HepG2 (cell line): ENCODE data around the gene IL27RA. TPM values are rescaled to one million over a fixed set of nuclear protein-coding genes. Genes with fewer than 3 reads are reported as not detected.

Source experiments
- AGO1 ChIP-seq: fragments of 200-400 bp; formaldehyde crosslinking; IDR thresholded peaks from 2 replicates; pipeline ENCODE4 v1.6.1; 2017; ENCODE audit warnings: mild to moderate bottlenecking, low read depth, low read length, moderate library complexity; ENCODE audit not compliant: poor library complexity, severe bottlenecking
- CREM ChIP-seq, 2 experiments: sonication (generic) in 1 of 2; formaldehyde crosslinking in 1 of 2; IDR thresholded peaks; 2 replicates each; pipeline versions ENCODE4 v1.4.0 to v1.6.1; 2016 to 2020; ENCODE audit warnings: antibody characterized with exemption in 1 of 2, mild to moderate bottlenecking in 1 of 2, missing genetic modification reagents in 1 of 2
- FOXK1 ChIP-seq: sonication (generic); formaldehyde crosslinking; IDR thresholded peaks from 2 replicates; pipeline ENCODE4 v1.4.0; 2020; ENCODE audit warnings: low read depth, missing genetic modification reagents, borderline replicate concordance
- JUNB ChIP-seq: sonication (generic); formaldehyde crosslinking; IDR thresholded peaks from 2 replicates; pipeline ENCODE4 v1.8.0; 2022; ENCODE audit warnings: missing genetic modification reagents, mild to moderate bottlenecking, borderline replicate concordance
- KAT7 ChIP-seq: IDR thresholded peaks from 2 replicates; pipeline ENCODE4 v1.6.1; 2018; ENCODE audit warnings: borderline replicate concordance, missing compliant biosample characterization
- MLLT10 ChIP-seq: sonication (generic); formaldehyde crosslinking; IDR thresholded peaks from 2 replicates; pipeline ENCODE4 v1.4.0; 2020; ENCODE audit warnings: missing genetic modification reagents
- MTF1 ChIP-seq: sonication (generic); formaldehyde crosslinking; IDR thresholded peaks from 2 replicates; pipeline ENCODE4 v1.5.0; 2020; ENCODE audit warnings: missing genetic modification reagents
- PPARG ChIP-seq: conservative IDR thresholded peaks from 2 replicates; pipeline ENCODE4 v1.6.1; 2016; ENCODE audit warnings: missing biosample characterization, missing genetic modification reagents
- RARA ChIP-seq: IDR thresholded peaks from 2 replicates; pipeline ENCODE4 v1.6.1; 2016; ENCODE audit warnings: missing genetic modification reagents, missing compliant biosample characterization
- RBFOX2 ChIP-seq: fragments of 200-400 bp; formaldehyde crosslinking; IDR thresholded peaks from 2 replicates; pipeline ENCODE4 v1.6.1; 2017; ENCODE audit warnings: low read depth, mild to moderate bottlenecking, low read length
- ZNF451 ChIP-seq: sonication (generic); formaldehyde crosslinking; IDR thresholded peaks from 2 replicates; pipeline ENCODE4 v1.5.0; 2020; ENCODE audit warnings: mild to moderate bottlenecking, missing genetic modification reagents
- polyA plus RNA-seq, 8 experiments: library from polyadenylated mRNA; depleted of rRNA in 3 of 8; stranded (reverse) in 7 of 8; unstranded in 1 of 8; fragments of >200 nt; fragmentation: Illumina TruSeq in 4 of 8; extraction: Trizol in 4 of 8; gene quantifications; 2 replicates each; pipeline versions ENCODE4 v1.2.1 to v1.2.3, GENCODE V29; 2011 to 2016; ENCODE audit warnings: low read depth in 4 of 8, missing spikeins in 1 of 8, mixed read lengths in 1 of 8; ENCODE audit not compliant: insufficient read depth in 1 of 8
- total RNA-seq, 5 experiments: library from RNA; depleted of rRNA; stranded (reverse); fragments of >200 nt; fragmentation: Illumina TruSeq; extraction: Trizol; gene quantifications; 2 replicates each; pipeline ENCODE4 v1.2.3, GENCODE V29; 2016; ENCODE audit warnings: low read depth in 1 of 5
- TF ChIP-seq, protein P1 (sequence below): sonication (generic); formaldehyde crosslinking; IDR thresholded peaks from 2 replicates; pipeline ENCODE4 v1.8.0; 2022; ENCODE audit warnings: low read depth, missing genetic modification reagents
- TF ChIP-seq, protein P2 (sequence below): IDR thresholded peaks from 2 replicates; pipeline ENCODE4 v1.6.1; 2012; ENCODE audit warnings: inconsistent platforms
- TF ChIP-seq, protein P3 (sequence below): sonication (generic); formaldehyde crosslinking; IDR thresholded peaks from 2 replicates; pipeline ENCODE4 v1.4.0; 2020; ENCODE audit warnings: missing genetic modification reagents
- TF ChIP-seq, protein P4 (sequence below), 2 experiments: fragments of 450-650 bp in 1 of 2; sonication (generic) in 1 of 2; formaldehyde crosslinking in 1 of 2; IDR thresholded peaks; 2 replicates each; pipeline versions ENCODE4 v1.6.1 to v1.8.0; 2016 to 2022; ENCODE audit warnings: antibody characterized with exemption in 1 of 2, mild to moderate bottlenecking in 1 of 2, missing genetic modification reagents in 1 of 2
- TF ChIP-seq, protein P5 (sequence below): sonication (generic); formaldehyde crosslinking; IDR thresholded peaks from 2 replicates; pipeline ENCODE4 v1.5.0; 2020; ENCODE audit warnings: missing genetic modification reagents

The IL27RA gene
- total and polyA plus RNA-seq, 2 of the 13 experiments (the other 11 are each of a cell fraction or from before 2014, with no cell fraction given): 3.5 to 8.1 TPM

DNA sequence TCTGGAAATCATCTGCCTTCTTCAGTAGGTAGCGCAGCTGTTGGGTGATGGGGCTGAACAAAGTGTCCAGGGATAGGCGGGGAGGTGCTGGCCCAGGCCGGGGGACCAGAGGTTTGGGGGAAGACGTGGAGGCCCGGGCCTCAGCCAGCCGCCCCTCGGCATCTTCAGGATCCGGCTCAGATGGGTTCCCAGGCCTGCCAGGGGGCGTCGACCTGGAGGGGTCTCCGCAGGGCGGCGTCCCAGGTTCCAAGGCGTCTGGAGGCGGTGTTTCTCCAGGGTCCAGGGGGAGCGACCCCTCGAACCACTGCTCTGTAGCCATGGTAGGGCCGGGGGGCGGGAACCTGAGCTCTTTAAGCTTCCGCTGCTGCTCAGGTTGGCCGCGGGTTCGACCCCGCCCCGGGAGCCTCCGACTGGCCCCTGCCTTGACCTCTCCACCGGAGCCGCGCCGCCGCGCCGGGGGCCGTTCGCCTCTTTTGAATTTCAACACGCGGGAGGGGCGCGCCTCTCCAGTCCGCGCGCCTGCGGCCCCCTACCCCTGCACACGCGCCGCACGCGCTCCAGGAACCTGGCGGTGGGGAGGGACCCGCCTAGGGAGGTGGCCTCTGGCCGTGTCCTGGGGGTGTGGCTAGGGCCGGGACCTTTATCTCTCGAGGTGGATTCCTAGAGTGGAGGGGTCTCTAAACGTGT is 53.9 kb downstream of the IL27RA start, which contains the start of gene C19orf67 (continued):
- TF ChIP-seq ZNF451 (CRISPR knock-in tag) (no peak), FOXK1 (no peak), KAT7 (no peak), MLLT10 (CRISPR knock-in tag) (no peak), PPARG (no peak), AGO1 (peak; percentile 58), JUNB (CRISPR knock-in tag) (no peak), MTF1 (CRISPR knock-in tag) (no peak), RARA (peak; percentile 37; the same call in 1 of the 2 replicates), CREM (IDR thresholded peaks at IDR 0.05) (no peak), CREM (CRISPR knock-in tag; IDR thresholded peaks at IDR 0.05) (no peak), RBFOX2 (peak; percentile 73)
- TF ChIP-seq, protein P1, sequence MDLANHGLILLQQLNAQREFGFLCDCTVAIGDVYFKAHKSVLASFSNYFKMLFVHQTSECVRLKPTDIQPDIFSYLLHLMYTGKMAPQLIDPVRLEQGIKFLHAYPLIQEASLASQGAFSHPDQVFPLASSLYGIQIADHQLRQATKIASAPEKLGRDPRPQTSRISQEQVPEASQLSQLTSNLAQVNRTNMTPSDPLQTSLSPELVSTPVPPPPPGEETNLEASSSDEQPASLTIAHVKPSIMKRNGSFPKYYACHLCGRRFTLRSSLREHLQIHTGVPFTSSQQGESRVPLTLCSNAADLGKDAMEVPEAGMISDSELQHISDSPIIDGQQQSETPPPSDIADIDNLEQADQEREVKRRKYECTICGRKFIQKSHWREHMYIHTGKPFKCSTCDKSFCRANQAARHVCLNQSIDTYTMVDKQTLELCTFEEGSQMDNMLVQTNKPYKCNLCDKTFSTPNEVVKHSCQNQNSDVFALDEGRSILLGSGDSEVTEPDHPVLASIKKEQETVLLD (CRISPR knock-in tag): peak; percentile 75
- TF ChIP-seq, protein P2, sequence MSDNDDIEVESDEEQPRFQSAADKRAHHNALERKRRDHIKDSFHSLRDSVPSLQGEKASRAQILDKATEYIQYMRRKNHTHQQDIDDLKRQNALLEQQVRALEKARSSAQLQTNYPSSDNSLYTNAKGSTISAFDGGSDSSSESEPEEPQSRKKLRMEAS: 0 out of 2 replicates have a peak, but pooled peaks have one; percentile 28
- TF ChIP-seq, protein P3, sequence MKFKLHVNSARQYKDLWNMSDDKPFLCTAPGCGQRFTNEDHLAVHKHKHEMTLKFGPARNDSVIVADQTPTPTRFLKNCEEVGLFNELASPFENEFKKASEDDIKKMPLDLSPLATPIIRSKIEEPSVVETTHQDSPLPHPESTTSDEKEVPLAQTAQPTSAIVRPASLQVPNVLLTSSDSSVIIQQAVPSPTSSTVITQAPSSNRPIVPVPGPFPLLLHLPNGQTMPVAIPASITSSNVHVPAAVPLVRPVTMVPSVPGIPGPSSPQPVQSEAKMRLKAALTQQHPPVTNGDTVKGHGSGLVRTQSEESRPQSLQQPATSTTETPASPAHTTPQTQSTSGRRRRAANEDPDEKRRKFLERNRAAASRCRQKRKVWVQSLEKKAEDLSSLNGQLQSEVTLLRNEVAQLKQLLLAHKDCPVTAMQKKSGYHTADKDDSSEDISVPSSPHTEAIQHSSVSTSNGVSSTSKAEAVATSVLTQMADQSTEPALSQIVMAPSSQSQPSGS: no peak
- TF ChIP-seq, protein P4, sequence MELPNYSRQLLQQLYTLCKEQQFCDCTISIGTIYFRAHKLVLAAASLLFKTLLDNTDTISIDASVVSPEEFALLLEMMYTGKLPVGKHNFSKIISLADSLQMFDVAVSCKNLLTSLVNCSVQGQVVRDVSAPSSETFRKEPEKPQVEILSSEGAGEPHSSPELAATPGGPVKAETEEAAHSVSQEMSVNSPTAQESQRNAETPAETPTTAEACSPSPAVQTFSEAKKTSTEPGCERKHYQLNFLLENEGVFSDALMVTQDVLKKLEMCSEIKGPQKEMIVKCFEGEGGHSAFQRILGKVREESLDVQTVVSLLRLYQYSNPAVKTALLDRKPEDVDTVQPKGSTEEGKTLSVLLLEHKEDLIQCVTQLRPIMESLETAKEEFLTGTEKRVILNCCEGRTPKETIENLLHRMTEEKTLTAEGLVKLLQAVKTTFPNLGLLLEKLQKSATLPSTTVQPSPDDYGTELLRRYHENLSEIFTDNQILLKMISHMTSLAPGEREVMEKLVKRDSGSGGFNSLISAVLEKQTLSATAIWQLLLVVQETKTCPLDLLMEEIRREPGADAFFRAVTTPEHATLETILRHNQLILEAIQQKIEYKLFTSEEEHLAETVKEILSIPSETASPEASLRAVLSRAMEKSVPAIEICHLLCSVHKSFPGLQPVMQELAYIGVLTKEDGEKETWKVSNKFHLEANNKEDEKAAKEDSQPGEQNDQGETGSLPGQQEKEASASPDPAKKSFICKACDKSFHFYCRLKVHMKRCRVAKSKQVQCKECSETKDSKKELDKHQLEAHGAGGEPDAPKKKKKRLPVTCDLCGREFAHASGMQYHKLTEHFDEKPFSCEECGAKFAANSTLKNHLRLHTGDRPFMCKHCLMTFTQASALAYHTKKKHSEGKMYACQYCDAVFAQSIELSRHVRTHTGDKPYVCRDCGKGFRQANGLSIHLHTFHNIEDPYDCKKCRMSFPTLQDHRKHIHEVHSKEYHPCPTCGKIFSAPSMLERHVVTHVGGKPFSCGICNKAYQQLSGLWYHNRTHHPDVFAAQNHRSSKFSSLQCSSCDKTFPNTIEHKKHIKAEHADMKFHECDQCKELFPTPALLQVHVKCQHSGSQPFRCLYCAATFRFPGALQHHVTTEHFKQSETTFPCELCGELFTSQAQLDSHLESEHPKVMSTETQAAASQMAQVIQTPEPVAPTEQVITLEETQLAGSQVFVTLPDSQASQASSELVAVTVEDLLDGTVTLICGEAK (IDR thresholded peaks at IDR 0.05): no peak
- TF ChIP-seq, protein P4 (CRISPR knock-in tag; IDR thresholded peaks at IDR 0.05): no peak
- TF ChIP-seq, protein P5, sequence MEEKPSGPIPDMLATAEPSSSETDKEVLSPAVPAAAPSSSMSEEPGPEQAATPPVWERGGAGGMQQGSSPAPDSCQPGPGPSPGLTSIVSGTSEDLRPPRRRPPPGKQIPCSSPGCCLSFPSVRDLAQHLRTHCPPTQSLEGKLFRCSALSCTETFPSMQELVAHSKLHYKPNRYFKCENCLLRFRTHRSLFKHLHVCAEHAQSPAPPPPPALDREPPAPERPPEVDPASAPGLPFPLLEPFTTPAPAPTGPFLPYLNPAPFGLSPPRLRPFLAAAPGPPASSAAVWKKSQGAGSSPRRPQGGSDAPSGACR (CRISPR knock-in tag): no peak
